ENCODE results near the gene DGKD.

Gene DGKD

DNA sequence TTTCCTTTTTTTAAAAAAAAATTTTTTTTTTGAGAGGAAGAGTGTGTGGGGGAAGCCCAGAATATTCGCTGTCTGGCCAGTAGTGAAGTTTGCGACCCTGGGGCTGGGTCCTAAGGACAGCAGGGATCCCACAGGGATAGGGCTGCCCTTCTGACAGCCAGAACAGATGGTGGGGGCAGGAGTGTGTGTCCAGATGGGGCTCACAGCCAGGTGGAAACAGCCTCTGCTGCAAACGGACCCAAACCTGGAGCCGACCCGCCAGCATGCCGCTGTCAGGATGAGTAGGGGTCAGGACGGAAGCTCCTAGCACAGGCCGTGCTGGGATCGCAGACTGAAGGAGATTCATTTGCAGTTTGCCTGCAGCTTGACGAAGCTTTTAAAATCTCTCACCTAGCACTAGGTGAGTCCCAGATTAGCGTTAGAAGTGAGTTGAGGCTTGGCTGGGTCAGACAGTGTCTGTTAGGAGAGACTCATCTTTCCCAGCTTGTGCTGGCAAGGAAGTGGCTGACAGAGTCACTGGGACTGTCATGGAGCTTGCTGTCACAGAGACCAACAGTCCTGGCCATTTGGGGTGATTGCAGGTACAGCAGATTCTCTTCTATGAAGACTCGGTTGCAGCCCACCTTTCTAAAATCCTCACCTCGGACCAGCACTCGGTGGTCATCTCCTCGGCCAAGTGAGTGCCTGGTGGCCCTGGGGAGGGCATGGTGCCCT, 93.4 kb downstream of the DGKD start:
- DNase-seq (ENCODE audit: insufficient read length) (no peak), FAIRE-seq (no peak)
- TF ChIP-seq POLR2AphosphoS5 (IDR thresholded peaks at IDR 0.05; ENCODE audit: low read depth, low read length), result no peak
- no peak for TF ChIP-seq POLR2A (IDR thresholded peaks at IDR 0.05; ENCODE audit: low read depth, low read length)
- no peak for TF ChIP-seq TAF1 (IDR thresholded peaks at IDR 0.05; ENCODE audit: borderline replicate concordance, low read depth, low read length)

DNA sequence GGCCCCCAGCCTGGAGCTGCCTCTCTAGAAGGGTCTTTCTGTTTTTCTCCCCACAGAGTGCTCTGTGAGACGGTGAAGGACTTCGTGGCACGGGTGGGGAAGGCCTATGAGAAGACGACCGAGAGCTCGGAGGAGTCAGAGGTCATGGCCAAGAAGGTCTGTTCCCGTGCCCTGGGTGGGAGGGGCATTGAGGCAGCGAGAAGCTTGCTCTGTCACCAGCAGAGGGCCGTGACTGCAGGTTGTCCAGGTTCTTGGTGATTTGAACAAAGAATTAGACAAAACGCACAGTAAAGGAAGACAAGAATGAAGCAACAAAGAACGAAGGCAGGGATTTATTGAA, 93.9 kb downstream of the DGKD start:
- TF ChIP-seq POLR2AphosphoS5 (IDR thresholded peaks at IDR 0.05; ENCODE audit: low read depth, low read length) (no peak), POLR2A (IDR thresholded peaks at IDR 0.05; ENCODE audit: low read depth, low read length) (no peak), TAF1 (IDR thresholded peaks at IDR 0.05; ENCODE audit: borderline replicate concordance, low read depth, low read length) (no peak)
- DNase-seq (ENCODE audit: insufficient read length) (no peak), FAIRE-seq (no peak)

DNA sequence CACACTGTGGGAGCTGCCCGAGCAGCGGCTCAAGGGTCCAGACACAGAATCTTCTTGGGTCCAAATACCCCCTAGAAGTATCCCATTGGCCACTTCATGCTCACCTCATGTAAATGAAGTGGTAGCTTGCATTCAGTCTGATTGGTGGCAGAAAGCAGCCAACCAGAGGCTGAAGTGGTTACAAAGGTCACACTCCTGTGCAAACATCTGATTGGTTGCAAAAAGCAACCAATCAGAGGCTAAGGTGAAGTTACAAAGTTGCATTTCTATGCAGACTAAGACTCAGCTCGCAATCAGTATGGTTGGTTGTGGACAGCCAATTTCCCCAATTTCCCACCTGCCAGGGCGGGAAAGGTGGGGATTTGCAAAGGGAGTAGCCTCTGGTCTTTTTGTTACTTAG, 94.3 kb downstream of the DGKD start:
- FAIRE-seq (no peak), DNase-seq (ENCODE audit: insufficient read length) (no peak)
- no peak for TF ChIP-seq TAF1 (IDR thresholded peaks at IDR 0.05; ENCODE audit: borderline replicate concordance, low read depth, low read length)
- TF ChIP-seq POLR2AphosphoS5 (IDR thresholded peaks at IDR 0.05; ENCODE audit: low read depth, low read length), result no peak
- TF ChIP-seq POLR2A (IDR thresholded peaks at IDR 0.05; ENCODE audit: low read depth, low read length), result no peak

DNA sequence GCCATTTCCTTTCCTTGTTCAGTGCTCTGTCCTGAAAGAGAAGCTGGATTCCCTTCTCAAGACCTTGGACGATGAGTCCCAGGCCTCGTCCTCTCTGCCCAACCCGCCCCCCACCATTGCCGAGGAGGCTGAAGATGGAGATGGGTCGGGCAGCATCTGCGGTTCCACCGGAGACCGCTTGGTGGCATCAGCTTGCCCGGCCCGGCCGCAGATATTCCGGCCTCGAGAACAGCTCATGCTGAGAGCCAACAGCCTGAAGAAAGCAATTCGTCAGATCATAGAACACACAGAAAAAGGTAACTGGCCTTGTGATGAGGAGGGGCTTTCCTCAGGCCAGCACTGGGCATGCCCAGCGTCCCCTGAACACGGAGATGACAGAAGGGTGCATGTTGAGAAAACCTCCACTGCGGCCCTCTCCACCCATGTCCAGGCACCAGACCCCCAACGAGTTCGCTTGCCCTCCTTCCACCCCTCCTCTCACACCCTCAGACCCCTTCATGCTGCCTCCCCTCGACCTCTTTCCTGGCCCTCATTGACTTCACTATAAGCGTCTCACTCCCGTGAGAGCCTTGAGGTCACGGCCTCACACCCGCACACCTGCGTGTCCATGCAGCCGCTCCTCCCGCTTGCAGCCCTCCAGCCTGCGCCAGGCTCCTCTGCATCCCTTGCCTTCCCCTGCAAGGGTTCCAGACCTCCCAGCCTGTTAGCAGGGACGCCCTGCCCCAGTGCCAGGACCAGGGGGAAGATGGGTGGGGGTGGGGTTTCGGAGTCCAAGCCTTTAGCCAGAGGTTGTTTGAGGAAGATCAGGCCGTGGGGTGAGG, 95.0 kb downstream of the DGKD start:
- no peak for DNase-seq (ENCODE audit: insufficient read length)
- FAIRE-seq, result no peak
- TF ChIP-seq POLR2AphosphoS5 (IDR thresholded peaks at IDR 0.05; ENCODE audit: low read depth, low read length) (no peak), POLR2A (IDR thresholded peaks at IDR 0.05; ENCODE audit: low read depth, low read length) (no peak), TAF1 (IDR thresholded peaks at IDR 0.05; ENCODE audit: borderline replicate concordance, low read depth, low read length) (no peak)

DNA sequence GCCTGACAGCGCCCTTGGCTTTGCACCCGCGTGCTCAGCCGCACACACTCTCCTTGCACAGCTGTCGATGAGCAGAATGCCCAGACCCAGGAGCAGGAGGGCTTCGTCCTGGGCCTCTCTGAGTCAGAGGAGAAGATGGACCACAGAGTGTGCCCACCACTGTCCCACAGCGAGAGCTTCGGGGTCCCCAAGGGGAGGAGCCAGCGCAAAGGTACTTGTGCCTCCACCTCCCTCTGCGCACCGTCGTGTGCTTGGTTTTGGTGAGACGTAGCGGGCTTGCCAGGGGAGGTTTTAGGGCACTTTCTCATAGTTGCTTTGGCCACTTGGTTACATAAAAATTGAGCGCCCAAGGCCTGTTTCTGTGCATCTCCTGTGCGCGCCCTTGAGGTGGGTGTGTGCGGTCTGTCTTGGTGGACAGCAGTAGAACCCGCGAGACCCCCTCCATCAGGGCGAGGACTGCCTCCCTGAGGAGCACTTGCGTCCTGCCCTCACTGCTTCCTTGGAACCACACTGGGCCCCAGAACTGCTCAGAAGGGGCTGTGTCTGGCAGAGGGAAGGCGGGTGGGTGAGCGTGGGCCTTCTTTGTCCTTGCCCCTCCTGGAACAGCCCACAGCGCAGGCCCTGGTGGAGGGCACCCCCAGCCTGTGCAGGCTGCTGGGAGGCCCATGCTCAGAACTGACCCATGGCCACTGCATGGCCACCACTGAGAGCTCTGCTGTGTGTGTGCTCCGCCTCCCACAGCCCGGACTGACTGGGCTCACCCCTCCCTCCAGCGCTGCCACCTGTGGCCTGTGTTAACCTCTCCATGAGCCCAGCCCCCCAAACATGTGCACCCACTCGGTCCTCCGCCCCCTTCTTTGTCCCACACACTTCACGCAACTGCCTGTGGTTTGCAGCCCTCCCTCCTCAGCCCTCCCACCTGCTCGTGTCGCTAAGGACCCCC, 95.9 kb downstream of the DGKD start:
- TF ChIP-seq TAF1 (IDR thresholded peaks at IDR 0.05; ENCODE audit: borderline replicate concordance, low read depth, low read length) (no peak), POLR2A (IDR thresholded peaks at IDR 0.05; ENCODE audit: low read depth, low read length) (no peak), POLR2AphosphoS5 (IDR thresholded peaks at IDR 0.05; ENCODE audit: low read depth, low read length) (no peak)
- no peak for FAIRE-seq
- DNase-seq (ENCODE audit: insufficient read length), result no peak

DNA sequence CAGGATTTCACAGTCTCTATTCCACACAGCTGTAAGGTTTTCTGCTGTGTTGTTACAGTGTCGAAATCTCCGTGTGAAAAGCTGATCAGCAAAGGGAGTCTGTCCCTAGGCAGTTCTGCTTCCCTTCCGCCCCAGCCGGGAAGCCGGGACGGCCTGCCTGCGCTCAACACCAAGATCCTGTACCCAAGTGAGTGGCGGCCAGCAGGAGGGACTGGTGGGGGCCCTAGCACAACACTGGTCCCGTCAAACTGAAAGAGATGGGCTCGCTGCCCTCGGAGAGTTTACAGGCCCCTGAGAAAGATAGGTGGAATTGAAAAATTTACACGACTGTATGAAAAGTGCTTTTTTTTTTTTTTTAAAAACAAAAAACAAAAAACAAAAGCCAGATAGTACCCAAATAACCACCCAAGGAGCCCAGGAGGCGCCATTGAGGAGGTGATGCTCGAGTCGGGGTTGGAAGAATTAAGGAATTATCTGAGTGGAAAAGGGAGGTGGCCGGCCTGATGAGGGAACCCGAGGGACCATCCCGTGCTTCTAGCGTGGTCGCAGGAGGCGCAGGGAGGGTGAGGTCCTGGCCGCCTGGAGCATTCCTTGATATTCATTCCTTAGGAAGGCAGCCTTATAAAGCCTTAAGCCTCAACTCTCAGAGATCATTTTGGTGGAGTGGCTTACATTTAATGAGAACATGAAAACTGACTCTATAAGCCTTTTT, 96.7 kb downstream of the DGKD start:
- no peak for DNase-seq (ENCODE audit: insufficient read length)
- no peak for FAIRE-seq
- no peak for TF ChIP-seq TAF1 (IDR thresholded peaks at IDR 0.05; ENCODE audit: borderline replicate concordance, low read depth, low read length)

DNA sequence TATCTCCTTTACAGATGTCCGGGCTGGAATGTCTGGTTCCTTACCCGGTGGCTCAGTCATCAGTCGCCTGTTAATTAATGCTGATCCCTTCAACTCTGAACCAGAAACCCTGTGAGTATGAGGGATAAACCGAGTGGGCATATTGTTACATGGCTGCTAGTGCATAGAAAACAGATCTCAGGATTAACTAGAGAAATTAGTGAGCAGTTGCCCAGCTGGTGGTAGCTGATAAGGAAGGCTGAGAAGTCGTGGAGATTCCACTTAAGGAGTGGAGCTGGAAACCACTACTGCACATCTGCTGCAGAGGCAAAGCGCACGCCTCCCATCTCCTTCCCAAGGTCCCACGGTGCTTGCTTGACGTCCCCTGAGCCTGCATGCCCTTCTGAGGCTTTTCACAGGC, 97.7 kb downstream of the DGKD start:
- FAIRE-seq (no peak), DNase-seq (ENCODE audit: insufficient read length) (no peak)

DNA sequence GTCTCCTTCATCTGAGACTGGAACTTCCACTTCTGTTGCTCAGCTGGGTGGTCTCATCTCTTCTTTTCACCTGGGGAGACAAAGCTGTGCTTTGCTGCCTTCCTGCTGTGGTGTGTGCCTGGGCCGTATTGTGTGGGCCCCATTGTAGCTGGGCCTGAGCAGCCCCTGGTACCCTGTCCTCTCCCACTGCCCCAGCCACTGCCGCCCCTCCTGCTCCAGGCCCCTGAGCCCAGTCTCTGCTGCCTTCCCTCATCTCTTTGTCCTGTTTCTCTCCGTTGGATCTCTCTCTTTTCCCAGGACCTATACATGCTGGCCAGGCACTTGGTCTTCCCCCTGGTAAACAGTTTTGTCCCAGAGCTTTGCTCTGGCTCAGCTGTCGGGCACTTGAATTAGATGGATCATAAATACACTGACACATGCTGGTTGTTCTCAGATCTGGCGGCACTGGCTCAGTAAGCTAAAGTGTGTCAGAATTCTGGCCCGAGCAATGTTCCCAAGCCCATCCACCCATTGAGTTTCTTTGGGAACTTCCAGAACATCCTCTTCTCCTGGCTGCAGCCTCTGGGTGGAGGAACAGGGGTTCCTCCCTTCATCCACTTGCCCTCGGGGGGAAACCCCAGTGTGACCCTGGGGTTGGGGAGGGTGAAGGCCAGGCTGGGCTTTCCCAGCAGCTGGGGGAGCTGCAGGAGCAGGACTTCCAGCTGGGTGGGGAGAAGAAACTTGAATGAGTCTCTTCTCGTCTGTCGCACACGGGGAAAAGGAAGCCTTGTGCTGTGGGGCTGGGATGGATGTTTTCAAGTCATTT, 99.0 kb downstream of the DGKD start:
- FAIRE-seq (no peak), DNase-seq (ENCODE audit: insufficient read length) (no peak)
- TF ChIP-seq TAF1 (IDR thresholded peaks at IDR 0.05; ENCODE audit: borderline replicate concordance, low read depth, low read length) (no peak), POLR2AphosphoS5 (IDR thresholded peaks at IDR 0.05; ENCODE audit: low read depth, low read length) (no peak), POLR2A (IDR thresholded peaks at IDR 0.05; ENCODE audit: low read depth, low read length) (no peak)

More for the DNA sequence above, 97.7 kb downstream of the DGKD start:
- TF ChIP-seq POLR2AphosphoS5 (IDR thresholded peaks at IDR 0.05; ENCODE audit: low read depth, low read length), result no peak
- no peak for TF ChIP-seq POLR2A (IDR thresholded peaks at IDR 0.05; ENCODE audit: low read depth, low read length)
- TF ChIP-seq TAF1 (IDR thresholded peaks at IDR 0.05; ENCODE audit: borderline replicate concordance, low read depth, low read length), result no peak

DNA sequence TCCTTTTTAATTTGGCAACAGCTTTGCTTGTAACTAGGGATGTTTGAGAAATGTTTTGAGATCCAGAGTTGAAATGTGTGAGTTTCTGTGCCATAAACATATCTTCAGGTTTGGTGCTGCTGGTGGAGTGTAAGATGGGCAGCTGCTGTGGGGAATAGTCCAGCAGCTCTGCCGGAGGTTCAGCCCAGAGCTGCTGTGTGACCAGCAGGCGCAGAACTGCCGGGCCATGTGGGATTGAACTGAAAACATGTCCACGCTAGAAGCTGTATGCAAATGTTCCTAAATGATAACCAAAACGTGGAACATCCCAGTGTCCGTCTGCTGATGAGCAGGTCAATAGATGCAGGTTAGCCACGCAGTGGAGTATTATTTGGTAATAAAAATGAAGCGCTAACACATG, 99.6 kb downstream of the DGKD start:
- DNase-seq (ENCODE audit: insufficient read length) (no peak), FAIRE-seq (no peak)
- TF ChIP-seq POLR2AphosphoS5 (IDR thresholded peaks at IDR 0.05; ENCODE audit: low read depth, low read length), result no peak
- no peak for TF ChIP-seq TAF1 (IDR thresholded peaks at IDR 0.05; ENCODE audit: borderline replicate concordance, low read depth, low read length)
- no peak for TF ChIP-seq POLR2A (IDR thresholded peaks at IDR 0.05; ENCODE audit: low read depth, low read length)

DNA sequence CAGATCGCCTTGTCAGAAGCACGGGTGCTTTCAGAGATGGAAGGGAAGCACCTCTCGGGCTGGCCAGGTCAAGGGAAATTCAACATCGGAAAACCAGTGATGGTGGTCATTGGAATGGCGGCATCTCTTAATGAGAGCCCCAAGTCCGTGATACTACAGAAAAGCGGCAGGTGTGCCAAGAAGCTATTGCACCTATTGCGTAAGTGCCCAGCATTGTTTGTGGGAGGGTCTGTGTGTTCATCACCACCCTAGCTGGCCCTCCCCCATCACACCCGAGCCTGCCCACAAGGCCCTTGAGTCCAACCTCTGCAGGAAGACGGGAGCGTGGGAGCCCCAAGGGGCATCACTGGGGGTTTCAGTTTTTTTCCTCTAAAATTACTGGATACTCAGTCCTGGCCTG, 100.7 kb downstream of the DGKD start:
- TF ChIP-seq POLR2A (IDR thresholded peaks at IDR 0.05; ENCODE audit: low read depth, low read length) (no peak), POLR2AphosphoS5 (IDR thresholded peaks at IDR 0.05; ENCODE audit: low read depth, low read length) (no peak), TAF1 (IDR thresholded peaks at IDR 0.05; ENCODE audit: borderline replicate concordance, low read depth, low read length) (no peak)
- FAIRE-seq (no peak), DNase-seq (ENCODE audit: insufficient read length) (no peak)

Data from GM12892 (cell line).